GM12865 (cell line): ENCODE data around the gene NOP53.

Experiments
- DNase-seq: peaks from one replicate; pipeline ENCODE4 v3.0.0; 2010; ENCODE audit warnings: low read depth
- H3K4me3 ChIP-seq: 2 replicates; pipeline ENCODE4 v1.5.1; 2011; ENCODE audit warnings: mild to moderate bottlenecking, low read depth, low read length, control low read depth
- TF ChIP-seq, protein P1 (sequence below): IDR thresholded peaks from 2 replicates; pipeline ENCODE4 v1.5.1; 2011; ENCODE audit warnings: low read length, control low read depth, low read depth, inconsistent platforms; ENCODE audit not compliant: insufficient read depth; ENCODE audit errors: missing control alignments

The NOP53 gene

DNA sequence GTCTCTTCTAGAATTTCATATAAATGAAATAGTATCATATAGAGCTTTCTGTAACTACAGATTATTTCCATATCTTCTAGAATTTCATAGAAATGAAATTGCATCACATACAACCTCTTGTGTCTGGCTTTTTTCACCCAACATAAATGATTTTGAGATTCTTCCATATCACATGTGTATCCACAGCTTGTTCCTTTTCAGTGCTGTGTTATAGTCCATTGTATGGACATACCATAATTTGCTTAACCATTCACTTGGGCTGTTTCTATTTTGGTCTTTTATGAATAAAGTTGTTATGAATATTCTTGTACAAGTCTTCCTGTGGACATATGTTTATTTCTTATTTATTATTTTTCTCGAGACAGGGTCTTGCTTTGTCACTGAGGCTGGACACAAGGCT, 47.3 kb downstream of the NOP53 start:
- no peak for DNase-seq
- H3K4me3 ChIP-seq: no peak overlapping the region
- TF ChIP-seq, protein P1, sequence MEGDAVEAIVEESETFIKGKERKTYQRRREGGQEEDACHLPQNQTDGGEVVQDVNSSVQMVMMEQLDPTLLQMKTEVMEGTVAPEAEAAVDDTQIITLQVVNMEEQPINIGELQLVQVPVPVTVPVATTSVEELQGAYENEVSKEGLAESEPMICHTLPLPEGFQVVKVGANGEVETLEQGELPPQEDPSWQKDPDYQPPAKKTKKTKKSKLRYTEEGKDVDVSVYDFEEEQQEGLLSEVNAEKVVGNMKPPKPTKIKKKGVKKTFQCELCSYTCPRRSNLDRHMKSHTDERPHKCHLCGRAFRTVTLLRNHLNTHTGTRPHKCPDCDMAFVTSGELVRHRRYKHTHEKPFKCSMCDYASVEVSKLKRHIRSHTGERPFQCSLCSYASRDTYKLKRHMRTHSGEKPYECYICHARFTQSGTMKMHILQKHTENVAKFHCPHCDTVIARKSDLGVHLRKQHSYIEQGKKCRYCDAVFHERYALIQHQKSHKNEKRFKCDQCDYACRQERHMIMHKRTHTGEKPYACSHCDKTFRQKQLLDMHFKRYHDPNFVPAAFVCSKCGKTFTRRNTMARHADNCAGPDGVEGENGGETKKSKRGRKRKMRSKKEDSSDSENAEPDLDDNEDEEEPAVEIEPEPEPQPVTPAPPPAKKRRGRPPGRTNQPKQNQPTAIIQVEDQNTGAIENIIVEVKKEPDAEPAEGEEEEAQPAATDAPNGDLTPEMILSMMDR: no peak

- no peak overlapping the region for H3K4me3 ChIP-seq
- TF ChIP-seq, protein P1: no peak
- DNase-seq: no peak
Measured at GRCh38 chr19:47794526-47794925, 49.2 kb downstream of the NOP53 start.

GRCh38 chr19:47796785-47797184, 51.4 kb downstream of the NOP53 start:
- TF ChIP-seq, protein P1: no peak
- H3K4me3 ChIP-seq: no peak overlapping the region
- DNase-seq: no peak

DNA sequence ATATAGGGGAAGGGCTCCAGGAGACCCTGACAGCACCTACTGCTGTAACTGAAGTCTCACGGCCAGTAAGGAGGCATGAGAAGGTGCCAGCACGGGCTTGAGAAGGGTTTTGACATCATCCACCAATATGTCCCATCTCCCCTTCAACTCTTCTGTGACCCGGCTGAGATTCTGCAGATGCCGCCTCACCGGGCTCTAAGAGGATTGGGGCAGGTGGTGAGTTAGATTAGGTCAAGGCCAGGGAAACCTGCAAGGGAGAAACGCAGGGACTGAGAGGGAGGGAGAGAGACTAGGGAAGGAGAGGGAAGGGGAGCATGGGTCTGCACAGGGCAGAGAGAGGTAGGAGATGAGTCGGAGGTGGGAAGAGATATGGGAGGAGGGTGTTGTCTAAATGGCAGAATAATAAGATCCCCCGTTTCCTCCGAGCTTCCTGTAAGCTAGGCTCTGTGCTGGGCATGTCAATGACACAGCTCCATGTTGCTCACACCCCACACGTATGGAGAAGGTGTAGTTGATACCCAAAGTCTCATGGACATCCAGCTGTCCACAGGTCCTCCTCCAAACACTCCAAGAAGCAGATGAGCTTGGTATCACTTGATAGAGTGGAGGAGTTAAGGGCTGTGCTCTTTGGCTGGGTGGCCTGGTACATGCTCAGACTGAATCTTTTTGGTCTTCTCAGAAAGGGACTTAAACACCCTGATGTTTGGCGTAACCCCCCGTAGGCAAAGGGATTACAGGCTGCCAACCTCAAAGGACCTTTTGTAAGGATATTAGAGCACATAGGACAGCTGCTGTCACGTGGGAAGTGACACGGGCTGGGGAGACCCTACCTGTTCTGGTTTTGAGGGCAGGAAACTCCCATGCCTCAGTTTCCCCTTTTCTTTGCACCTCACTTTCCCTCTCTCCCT, 52.9 kb downstream of the NOP53 start:
- H3K4me3 ChIP-seq: no peak overlapping the region
- no peak for DNase-seq
- TF ChIP-seq, protein P1: no peak

GRCh38 chr19:47798904-47799266, 53.5 kb downstream of the NOP53 start:
- DNase-seq: no peak
- no peak overlapping the region for H3K4me3 ChIP-seq
- TF ChIP-seq, protein P1: no peak

DNA sequence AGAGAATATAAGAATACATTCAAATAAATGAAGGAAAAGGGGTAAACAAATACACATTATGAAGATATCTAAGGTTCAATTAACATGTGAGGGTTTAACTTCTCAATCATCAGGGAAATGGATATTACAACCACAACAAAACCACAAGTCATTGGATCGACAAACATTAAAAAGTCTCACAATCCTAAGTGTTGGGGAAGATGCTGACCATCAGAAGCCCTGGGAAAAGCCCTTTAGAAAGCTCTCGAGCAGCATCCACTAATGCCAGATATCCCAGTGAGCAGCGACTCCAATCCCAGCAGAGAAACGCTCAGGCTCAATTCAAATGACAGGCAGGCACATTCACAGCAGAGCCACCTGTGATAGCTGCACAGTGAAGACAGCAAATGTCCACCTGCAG, 55.9 kb downstream of the NOP53 start:
- DNase-seq: no peak
- TF ChIP-seq, protein P1: no peak
- H3K4me3 ChIP-seq: no peak overlapping the region
